GM12878 (cell line): ENCODE results near the gene OR4D1. TPM values are rescaled to one million over a fixed set of nuclear protein-coding genes. Genes with fewer than 3 reads are reported as not detected.

Experiments
- ATAC-seq: fragments of 200-7000 bp; cut with Tn5 transposase; 3 replicates; pipeline ENCODE4 v1.9.1; 2020; ENCODE audit warnings: mild to moderate bottlenecking, moderate library complexity
- BruUV-seq: library from RNA; stranded (reverse); fragments of 400-500 nt; replicated peaks from 2 replicates; lab custom pipeline; 2021; lab: Mats Ljungman, UMichigan
- CTCF ChIA-PET: fragments of 300-600 bp; sonication (Branson Sonifier 250); formaldehyde crosslinking; extraction: SDS; loops from one replicate; lab custom pipeline; 2021; ENCODE audit warnings: inconsistent platforms; lab: Yijun Ruan, JAX
- POLR2A ChIA-PET: fragments of 350-600 bp; formaldehyde crosslinking; extraction: SDS; loops from one replicate; lab custom pipeline; 2021; ENCODE audit warnings: inconsistent platforms; lab: Charles Lee
- RAD21 ChIA-PET: fragments of 300-600 bp; sonication (Branson Sonifier 250); formaldehyde crosslinking; loops from one replicate; lab custom pipeline; 2023; ENCODE audit warnings: antibody characterized with exemption; ENCODE audit not compliant: unreplicated experiment; lab: Charles Lee
- SMC1A ChIA-PET: fragments of 300-600 bp; sonication (Branson Sonifier 250); formaldehyde crosslinking; loops from one replicate; lab custom pipeline; 2023; ENCODE audit not compliant: unreplicated experiment, uncharacterized antibody; lab: Charles Lee
- DNase-seq: peaks from one replicate; pipeline ENCODE4 v3.0.0-alpha.2; 2011; ENCODE audit warnings: low read depth, low spot score
- FAIRE-seq: peaks from 3 replicates; lab custom pipeline; 2011; peaks lifted over from hg19 to GRCh38; lab: Jason Lieb, UNC
- H2AFZ ChIP-seq: 2 replicates; pipeline ENCODE4 v1.6.0; 2011; ENCODE audit warnings: low read depth, low read length, control low read depth; ENCODE audit not compliant: control insufficient read depth
- H3K27ac ChIP-seq: 2 replicates; pipeline ENCODE4 v1.5.1; 2011; ENCODE audit warnings: control low read depth; ENCODE audit not compliant: control insufficient read depth, insufficient read depth
- H3K27me3 ChIP-seq, 2 experiments: replicated peaks in 1 of 2; 2 replicates each; pipeline versions ENCODE4 v1.6.0 to v1.6.1; 2011; ENCODE audit warnings: low read length in 1 of 2; ENCODE audit not compliant: control insufficient read depth in 2 of 2, insufficient read depth in 2 of 2
- H3K36me3 ChIP-seq, 2 experiments: 2 replicates each; pipeline ENCODE4 v1.5.1; 2011; ENCODE audit warnings: low read length in 1 of 2; ENCODE audit not compliant: control insufficient read depth in 2 of 2, insufficient read depth in 2 of 2
- H3K4me1 ChIP-seq: 2 replicates; pipeline ENCODE4 v1.6.1; 2011; ENCODE audit warnings: mild to moderate bottlenecking, low read length, moderate library complexity, mixed read lengths; ENCODE audit not compliant: control insufficient read depth, insufficient read depth
- H3K4me2 ChIP-seq: 2 replicates; pipeline ENCODE4 v1.6.0; 2011; ENCODE audit warnings: control low read depth; ENCODE audit not compliant: control insufficient read depth, insufficient read depth
- H3K4me3 ChIP-seq: fragments of 200-600 bp; sonication (generic); 2 replicates; pipeline ENCODE4 v1.5.1; 2016
- H3K79me2 ChIP-seq: 2 replicates; pipeline ENCODE4 v1.6.0; 2011; ENCODE audit warnings: low read length; ENCODE audit not compliant: control insufficient read depth, insufficient read depth
- H3K9ac ChIP-seq: 2 replicates; pipeline ENCODE4 v1.8.0; 2011; ENCODE audit warnings: low read length, control low read depth, mixed read lengths; ENCODE audit not compliant: control insufficient read depth, insufficient read depth
- H3K9me3 ChIP-seq: replicated peaks from 3 replicates; pipeline ENCODE4 v1.5.1; 2011; ENCODE audit warnings: mild to moderate bottlenecking, low read length; ENCODE audit not compliant: control insufficient read depth, insufficient read depth
- H4K20me1 ChIP-seq: 2 replicates; pipeline ENCODE4 v1.6.0; 2011; ENCODE audit not compliant: control insufficient read depth, insufficient read depth
- ASH2L ChIP-seq: fragments of 300-600, 200-600 bp; sonication (generic); IDR thresholded peaks from 2 replicates; pipeline ENCODE4 v1.6.1; 2017; ENCODE audit warnings: low read depth, mild to moderate bottlenecking, borderline replicate concordance
- BMI1 ChIP-seq: fragments of 450-650 bp; IDR thresholded peaks from 2 replicates; pipeline ENCODE4 v1.6.1; 2016; ENCODE audit warnings: mild to moderate bottlenecking, moderate library complexity, borderline replicate concordance
- CBX3 ChIP-seq: fragments of 200-600 bp; sonication (generic); IDR thresholded peaks from 2 replicates; pipeline ENCODE4 v1.6.1; 2016; ENCODE audit warnings: low read depth, borderline replicate concordance
- CHD2 ChIP-seq: IDR thresholded peaks from 2 replicates; pipeline ENCODE4 v1.6.1; 2011; ENCODE audit warnings: low read depth, low read length, improper control_type of control experiment, borderline replicate concordance
- CTCF ChIP-seq, 3 experiments: IDR thresholded peaks in 2 of 3; conservative IDR thresholded peaks in 1 of 3; 2 replicates each; pipeline ENCODE4 v1.5.1; 2011; ENCODE audit warnings: low read depth in 3 of 3, low read length in 3 of 3, mild to moderate bottlenecking in 3 of 3, control low read depth in 2 of 3, moderate library complexity in 2 of 3, inconsistent platforms in 1 of 3, mixed read lengths in 1 of 3; ENCODE audit not compliant: control insufficient read depth in 2 of 3, insufficient read depth in 1 of 3; ENCODE audit errors: extremely low read depth in 1 of 3
- ETV6 ChIP-seq, 2 experiments: fragments of 450-650 bp in 1 of 2; IDR thresholded peaks in 1 of 2; conservative IDR thresholded peaks in 1 of 2; 2 replicates each; pipeline ENCODE4 v1.6.1; 2014; ENCODE audit warnings: antibody characterized with exemption in 1 of 2, borderline replicate concordance in 1 of 2, low read depth in 1 of 2, mild to moderate bottlenecking in 1 of 2, moderate library complexity in 1 of 2
- HDAC6 ChIP-seq: fragments of 200-600 bp; sonication (generic); IDR thresholded peaks from one replicate; pipeline ENCODE4 v1.8.0; 2017; ENCODE audit warnings: antibody characterized with exemption; ENCODE audit not compliant: unreplicated experiment
- IKZF2 ChIP-seq, 2 experiments: fragments of 450-650 bp; IDR thresholded peaks; 2 replicates each; pipeline ENCODE4 v1.6.1; 2017; ENCODE audit warnings: mild to moderate bottlenecking in 2 of 2, moderate library complexity in 2 of 2
- IRF5 ChIP-seq: fragments of 450-650 bp; IDR thresholded peaks from 2 replicates; pipeline ENCODE4 v1.6.1; 2017; ENCODE audit warnings: borderline replicate concordance
- NR2C2 ChIP-seq: IDR thresholded peaks from 2 replicates; pipeline ENCODE4 v1.6.1; 2011; ENCODE audit warnings: borderline replicate concordance, low read depth; ENCODE audit not compliant: control insufficient read depth, insufficient read length
- RB1 ChIP-seq: fragments of 450-650 bp; formaldehyde crosslinking; IDR thresholded peaks from 2 replicates; pipeline ENCODE4 v1.6.1; 2017; ENCODE audit warnings: mild to moderate bottlenecking, borderline replicate concordance
- RCOR1 ChIP-seq: conservative IDR thresholded peaks from 2 replicates; pipeline ENCODE4 v1.6.1; 2012; ENCODE audit warnings: low read depth, low read length, improper control_type of control experiment
- SRF ChIP-seq, 2 experiments: IDR thresholded peaks; 2 replicates each; pipeline ENCODE4 v1.6.1; 2011; ENCODE audit warnings: low read depth in 2 of 2, low read length in 2 of 2, mild to moderate bottlenecking in 1 of 2, moderate library complexity in 1 of 2
- SUPT20H ChIP-seq: IDR thresholded peaks from 2 replicates; pipeline ENCODE4 v1.6.1; 2011; ENCODE audit warnings: low read depth, mild to moderate bottlenecking, low read length, moderate library complexity, borderline replicate concordance; ENCODE audit not compliant: control insufficient read depth
- TCF7 ChIP-seq: IDR thresholded peaks from 2 replicates; pipeline ENCODE4 v1.6.1; 2014; ENCODE audit warnings: antibody characterized with exemption, borderline replicate concordance
- USF2 ChIP-seq: IDR thresholded peaks from 2 replicates; pipeline ENCODE4 v1.6.1; 2011; ENCODE audit warnings: low read depth, low read length, improper control_type of control experiment, borderline replicate concordance
- ZBED1 ChIP-seq: IDR thresholded peaks from 2 replicates; pipeline ENCODE4 v1.6.1; 2016; ENCODE audit warnings: borderline replicate concordance
- WGBS: methylation state at CpG from one replicate; pipeline ENCODE4 v1.1.6; 2016; ENCODE audit warnings: low lambda C conversion rate; ENCODE audit not compliant: insufficient replicate concordance, insufficient coverage; ENCODE audit errors: missing lambda C conversion rate; 5-methylcytosine and 5-hydroxymethylcytosine counted together
- in situ Hi-C: fragments of 300-500 bp; cut with MboI; formaldehyde crosslinking; loops from 9 replicates; pipeline ENCODE4 v1.14.3; 2018; ENCODE audit warnings: mixed read lengths
- intact Hi-C: fragments of 100-400 bp; cut with micrococcal nuclease; formaldehyde crosslinking; loops from one replicate; pipeline ENCODE4 v1.14.2; 2022; ENCODE audit not compliant: unreplicated experiment
- polyA plus RNA-seq, 11 experiments: library from polyadenylated mRNA; depleted of rRNA in 4 of 11; unstranded in 6 of 11; stranded (reverse) in 5 of 11; fragments of >200 nt; fragmentation: Nextera tagmentation in 4 of 11; fragmentation: Illumina TruSeq in 1 of 11; extraction: Ambion mirVana in 4 of 11; extraction: Trizol in 1 of 11; gene quantifications; 1 replicate in 1 of 11; 2 replicates in 10 of 11; pipeline versions ENCODE4 v1.2.1 to v1.2.3, GENCODE V29; 2011 to 2016; ENCODE audit warnings: inconsistent platforms in 2 of 11, missing spikeins in 2 of 11, low read depth in 1 of 11
- total RNA-seq, 4 experiments: library from RNA; depleted of rRNA in 3 of 4; stranded (reverse); fragments of >200 nt in 3 of 4; fragmentation: Illumina TruSeq in 1 of 4; extraction: Trizol in 1 of 4; gene quantifications; 2 replicates each; pipeline versions ENCODE4 v1.2.1 to v1.2.3, GENCODE V29; 2013 to 2021

Gene OR4D1
- total and polyA plus RNA-seq, 10 of the 15 experiments (the other 5 are each of a cell fraction or from before 2014, with no cell fraction given) = not detected

GRCh38 chr17:58191241-58191896 lies 43.2 kb downstream of the OR4D1 start (continued):
- TF ChIP-seq IRF5 (no peak), CTCF (IDR thresholded peaks at IDR 0.05 in 2 of 3, conservative IDR thresholded peaks at IDR 0.05 in 1 of 3; ENCODE audit: control insufficient read depth in 2 of 3, extremely low read depth in 1 of 3, insufficient read depth in 1 of 3, low read depth in 3 of 3, low read length in 3 of 3) (no peak), CBX3 (no peak)

- TF ChIP-seq SRF (IDR thresholded peaks at IDR 0.05; ENCODE audit: low read depth in 2 of 2, low read length in 2 of 2) (no peak), USF2 (no peak), RCOR1 (no peak), CHD2 (no peak), BMI1 (no peak), TCF7 (no peak), SUPT20H (no peak), ASH2L (no peak), HDAC6 (no peak), ZBED1 (no peak), ETV6 (conservative IDR thresholded peaks at IDR 0.05 in 1 of 2, IDR thresholded peaks at IDR 0.05 in 1 of 2; ENCODE audit: borderline replicate concordance in 1 of 2, low read depth in 1 of 2) (no peak), IKZF2 (IDR thresholded peaks at IDR 0.05) (no peak), RB1 (no peak), NR2C2 (no peak)
- Histone ChIP-seq H3K4me1 (peaks cover 3% of the 10 kb centered on the region), H3K4me2 (no peak within 1 kb of the TSS), H3K4me3 (no peak within 1 kb of the TSS), H3K27me3 (peaks cover 0 to 2% of the 10 kb centered on the region in 2 experiments; a peak in 2 of 4 replicates), H3K27ac (no peak within 1 kb of the TSS), H3K79me2 (no peaks in the 10 kb centered on the region), H3K9me3 (no peaks in the 10 kb centered on the region), H4K20me1 (no peaks in the 10 kb centered on the region), H3K36me3 (no peaks in the 10 kb centered on the region), H3K9ac (no peak within 1 kb of the TSS), H2AFZ (no peak within 1 kb of the TSS)
- WGBS = 19% methylated on average over 3 of the region's 6 CpGs
- no TSS peak for BruUV-seq
- DNase-seq (no peak), ATAC-seq (no peak), FAIRE-seq (no peak)
- ChIA-PET SMC1A (no interaction called here), POLR2A (no interaction called here), CTCF (no interaction called here), RAD21 (no interaction called here)
- in situ Hi-C loops (no loop called here), intact Hi-C loops (no loop called here)
Observed at GRCh38 chr17:58192612-58193011, 44.4 kb downstream of the OR4D1 start, which contains the start of gene EPX. EPX (plus strand) TSS chr17:58192726; CDS start chr17:58192847, 121 bp downstream.
